GM13977 (cell line): ENCODE results near the gene HIPK4.
"Not testable (repeated sequence)": the region's sequence is repeated elsewhere in the genome, so short reads cannot be mapped to it uniquely, and the experiment has no call there.

ENCODE experiments used
- DNase-seq: peaks from one replicate; pipeline ENCODE4 v3.0.0; 2012; ENCODE audit warnings: low spot score
- CTCF ChIP-seq: IDR thresholded peaks from 2 replicates; pipeline ENCODE4 v1.5.1; 2012; ENCODE audit warnings: mild to moderate bottlenecking, control low read depth; ENCODE audit not compliant: insufficient read depth; ENCODE audit errors: extremely low read depth, missing control alignments
- in situ Hi-C: fragments of 300-500 bp; cut with MboI; formaldehyde crosslinking; loops from one replicate; pipeline ENCODE4 v1.12.0; 2022; ENCODE audit warnings: low sequenced_read_pairs, low pct_unique_long_range_greater_than_20kb, mixed read lengths, inconsistent platforms; ENCODE audit not compliant: unreplicated experiment

Gene HIPK4

GRCh38 chr19:40390084-40390742 is at the start of gene HIPK4:
TSS of gene HIPK4 (minus strand) at chr19:40390181. CDS start at chr19:40389902, 279 bp downstream.
- DNase-seq: no peak
- no peak for TF ChIP-seq CTCF
- in situ Hi-C loops: no loop called here

- TF ChIP-seq CTCF: no peak
- no peak for DNase-seq
- in situ Hi-C loops: no loop called here
Observed at GRCh38 chr19:40438284-40438683, 48.3 kb upstream of the HIPK4 start.

GRCh38 chr19:40433391-40434216 is 43.6 kb upstream of the HIPK4 start:
- DNase-seq: peak; percentile 83
- in situ Hi-C loops: no loop called here
- no peak for TF ChIP-seq CTCF

GRCh38 chr19:40432760-40433159 is 42.8 kb upstream of the HIPK4 start:
- in situ Hi-C loops, DNase-seq: not testable (repeated sequence)

GRCh38 chr19:40431698-40432097 is 41.7 kb upstream of the HIPK4 start:
- in situ Hi-C loops: no loop called here
- TF ChIP-seq CTCF: no peak

GRCh38 chr19:40430242-40430641 is 40.3 kb upstream of the HIPK4 start:
- in situ Hi-C loops, DNase-seq: not testable (repeated sequence)

More at GRCh38 chr19:40431698-40432097, 41.7 kb upstream of the HIPK4 start:
- DNase-seq: no peak

GRCh38 chr19:40428197-40428596 is 38.2 kb upstream of the HIPK4 start:
- in situ Hi-C loops, DNase-seq: not testable (repeated sequence)
